ENCODE measurements around the gene TLE4. TPM values are rescaled to one million over a fixed set of nuclear protein-coding genes. Genes with fewer than 3 reads are reported as not detected.

Gene TLE4
- total and polyA plus RNA-seq, 2 experiments from 2014 or later = 45.8 to 72.9 TPM

GRCh38 chr9:79685577-79685976 is 113.8 kb downstream of the TLE4 start:
- Mint-ChIP-seq H3K27ac (no peak overlapping the region), H3K4me3 (no peak overlapping the region), H3K27me3 (ENCODE audit: insufficient read depth, low read depth, poor library complexity) (peaks cover 4% of the 10 kb centered on the region), H3K9me3 (no peaks in the 10 kb centered on the region), H3K4me1 (peaks cover 24% of the 10 kb centered on the region), H3K36me3 (ENCODE audit: low read depth) (peaks cover 9% of the 10 kb centered on the region; the same call in 2 of the 3 replicates)
- H3F3A ChIP-seq (replicated peaks; ENCODE audit: low read depth) = no peaks in the 10 kb centered on the region
- H3K27me3 ChIP-seq (ENCODE audit: insufficient read depth) = no peaks in the 10 kb centered on the region
- no peaks in the 10 kb centered on the region; the same call in 1 of the 2 replicates for H3K9me2 ChIP-seq (ENCODE audit: insufficient read depth)
- no peak for TF ChIP-seq POLR2AphosphoS5 (IDR thresholded peaks at IDR 0.05; ENCODE audit: low read depth)
- no peak overlapping the region for H3K27ac ChIP-seq (ENCODE audit: low read depth)
- no peak for ATAC-seq
- no peak for DNase-seq (ENCODE audit: low spot score)
- no peak overlapping the region for H2AFZ ChIP-seq
- H3K4me3 ChIP-seq = no peak overlapping the region
- no peaks in the 10 kb centered on the region for H3K36me3 ChIP-seq (ENCODE audit: insufficient read depth)
- no peaks in the 10 kb centered on the region; the same call in 1 of the 2 replicates for H3K4me1 ChIP-seq (ENCODE audit: insufficient read depth)
- no peaks in the 10 kb centered on the region for H4K20me1 ChIP-seq (replicated peaks; ENCODE audit: insufficient read depth)
- H3K4me2 ChIP-seq = no peak overlapping the region
- H3K79me2 ChIP-seq (replicated peaks; ENCODE audit: insufficient read depth) = peaks cover 3% of the 10 kb centered on the region; the same call in 1 of the 2 replicates

- H3F3A ChIP-seq (replicated peaks; ENCODE audit: low read depth) = no peaks in the 10 kb centered on the region
- H3K4me3 Mint-ChIP-seq = no peak overlapping the region
- H3K4me1 ChIP-seq (ENCODE audit: insufficient read depth) = peaks cover 8% of the 10 kb centered on the region
- peaks cover 6% of the 10 kb centered on the region for H3K27me3 Mint-ChIP-seq (ENCODE audit: insufficient read depth, low read depth, poor library complexity)
- no peak overlapping the region for H3K4me3 ChIP-seq
- H3K9me3 Mint-ChIP-seq = no peaks in the 10 kb centered on the region
- H3K27ac Mint-ChIP-seq = no peak overlapping the region
- peak; percentile 44; the same call in 2 of the 3 replicates for ATAC-seq
- H4K20me1 ChIP-seq (replicated peaks; ENCODE audit: insufficient read depth) = no peaks in the 10 kb centered on the region
- H3K9me2 ChIP-seq (ENCODE audit: insufficient read depth) = no peaks in the 10 kb centered on the region; the same call in 1 of the 2 replicates
- no peak for DNase-seq (ENCODE audit: low spot score)
- peaks cover 9% of the 10 kb centered on the region; the same call in 2 of the 3 replicates for H3K36me3 Mint-ChIP-seq (ENCODE audit: low read depth)
- peaks cover 3% of the 10 kb centered on the region; the same call in 1 of the 2 replicates for H3K79me2 ChIP-seq (replicated peaks; ENCODE audit: insufficient read depth)
- no peak overlapping the region for H3K4me2 ChIP-seq
- H3K4me1 Mint-ChIP-seq = peaks cover 26% of the 10 kb centered on the region
- H2AFZ ChIP-seq = no peak overlapping the region
- H3K27me3 ChIP-seq (ENCODE audit: insufficient read depth) = no peaks in the 10 kb centered on the region
- no peaks in the 10 kb centered on the region for H3K36me3 ChIP-seq (ENCODE audit: insufficient read depth)
- H3K27ac ChIP-seq (ENCODE audit: low read depth) = peak overlapping the region; percentile 67; the same call in 1 of the 2 replicates
- TF ChIP-seq, protein P1, sequence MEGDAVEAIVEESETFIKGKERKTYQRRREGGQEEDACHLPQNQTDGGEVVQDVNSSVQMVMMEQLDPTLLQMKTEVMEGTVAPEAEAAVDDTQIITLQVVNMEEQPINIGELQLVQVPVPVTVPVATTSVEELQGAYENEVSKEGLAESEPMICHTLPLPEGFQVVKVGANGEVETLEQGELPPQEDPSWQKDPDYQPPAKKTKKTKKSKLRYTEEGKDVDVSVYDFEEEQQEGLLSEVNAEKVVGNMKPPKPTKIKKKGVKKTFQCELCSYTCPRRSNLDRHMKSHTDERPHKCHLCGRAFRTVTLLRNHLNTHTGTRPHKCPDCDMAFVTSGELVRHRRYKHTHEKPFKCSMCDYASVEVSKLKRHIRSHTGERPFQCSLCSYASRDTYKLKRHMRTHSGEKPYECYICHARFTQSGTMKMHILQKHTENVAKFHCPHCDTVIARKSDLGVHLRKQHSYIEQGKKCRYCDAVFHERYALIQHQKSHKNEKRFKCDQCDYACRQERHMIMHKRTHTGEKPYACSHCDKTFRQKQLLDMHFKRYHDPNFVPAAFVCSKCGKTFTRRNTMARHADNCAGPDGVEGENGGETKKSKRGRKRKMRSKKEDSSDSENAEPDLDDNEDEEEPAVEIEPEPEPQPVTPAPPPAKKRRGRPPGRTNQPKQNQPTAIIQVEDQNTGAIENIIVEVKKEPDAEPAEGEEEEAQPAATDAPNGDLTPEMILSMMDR (conservative IDR thresholded peaks at IDR 0.05; ENCODE audit: low read depth in 2 of 2) = no peak
- TF ChIP-seq REST (IDR thresholded peaks at IDR 0.05; ENCODE audit: unreplicated experiment) (no peak), ZNF114 (CRISPR knock-in tag; IDR thresholded peaks at IDR 0.05) (no peak), POLR2AphosphoS5 (IDR thresholded peaks at IDR 0.05; ENCODE audit: low read depth) (no peak), EZH2 (IDR thresholded peaks at IDR 0.05; ENCODE audit: low read depth, unreplicated experiment) (no peak), STAT1 (IDR thresholded peaks at IDR 0.05; ENCODE audit: unreplicated experiment) (no peak), ETS1 (IDR thresholded peaks at IDR 0.05) (no peak), EZH2phosphoT487 (IDR thresholded peaks at IDR 0.05; ENCODE audit: unreplicated experiment) (no peak), NANOG (IDR thresholded peaks at IDR 0.05; ENCODE audit: borderline replicate concordance) (no peak), ZNF331 (CRISPR knock-in tag; IDR thresholded peaks at IDR 0.05; ENCODE audit: low read depth) (no peak)
Observed at GRCh38 chr9:79686381-79687130, 114.8 kb downstream of the TLE4 start.

All from GM23338 (cell line).